ENCODE data around the gene SLC4A1. TPM values are rescaled to one million over a fixed set of nuclear protein-coding genes. Genes with fewer than 3 reads are reported as not detected.

The SLC4A1 gene
- total and polyA plus RNA-seq, 2 of the 13 experiments (the other 11 are each of a cell fraction or from before 2014, with no cell fraction given): not detected

- TF ChIP-seq YY1 (IDR thresholded peaks at IDR 0.05; ENCODE audit: insufficient read depth, insufficient replicate concordance, low read depth, low read length): peak; percentile 26
- TF ChIP-seq ISL2 (CRISPR knock-in tag; IDR thresholded peaks at IDR 0.05): peak; percentile 63
- TF ChIP-seq POLR2AphosphoS2 (IDR thresholded peaks at IDR 0.05; ENCODE audit: low read depth, low read length): no peak
- TF ChIP-seq ZBTB49 (CRISPR knock-in tag; IDR thresholded peaks at IDR 0.05; ENCODE audit: borderline replicate concordance): peak; percentile 69; the same call in 1 of the 2 replicates
- no peak for TF ChIP-seq KAT2B (IDR thresholded peaks at IDR 0.05; ENCODE audit: borderline replicate concordance, low read depth, low read length)
- TF ChIP-seq ZNF432 (CRISPR knock-in tag; IDR thresholded peaks at IDR 0.05; ENCODE audit: borderline replicate concordance): no peak
- peak; percentile 80; the same call in 1 of the 2 replicates for TF ChIP-seq THRA (CRISPR knock-in tag; IDR thresholded peaks at IDR 0.05; ENCODE audit: borderline replicate concordance)
- no peak for TF ChIP-seq ZHX2 (IDR thresholded peaks at IDR 0.05; ENCODE audit: low read depth)
- TF ChIP-seq ZHX2 (CRISPR knock-in tag; IDR thresholded peaks at IDR 0.05; ENCODE audit: borderline replicate concordance): peak; percentile 88
- no peak for TF ChIP-seq ZBTB3 (CRISPR knock-in tag; IDR thresholded peaks at IDR 0.05; ENCODE audit: borderline replicate concordance, low read depth)
- peak; percentile 54; the same call in 1 of the 2 replicates for TF ChIP-seq ZBTB20 (CRISPR knock-in tag; IDR thresholded peaks at IDR 0.05; ENCODE audit: borderline replicate concordance, low read depth)
- TF ChIP-seq HDAC1 (CRISPR knock-in tag; IDR thresholded peaks at IDR 0.05): peak; percentile 41; the same call in 1 of the 2 replicates
- no peak for TF ChIP-seq GMEB2 (CRISPR knock-in tag; IDR thresholded peaks at IDR 0.05; ENCODE audit: low read depth)
- no peak for TF ChIP-seq ZFP36 (IDR thresholded peaks at IDR 0.05; ENCODE audit: borderline replicate concordance, low read depth, low read length, partially characterized antibody)
- TF ChIP-seq ZBTB43 (CRISPR knock-in tag; conservative IDR thresholded peaks at IDR 0.05): peak; percentile 78; the same call in 1 of the 2 replicates
- peak; percentile 90 for TF ChIP-seq ZNF331 (CRISPR knock-in tag; IDR thresholded peaks at IDR 0.05)
Observed at GRCh38 chr17:44308320-44308818, 40.4 kb upstream of the SLC4A1 start, which contains the start of gene RUNDC3A (continued).
